K562 (cell line): ENCODE data around the gene ITPRIPL2. TPM values are rescaled to one million over a fixed set of nuclear protein-coding genes. Genes with fewer than 3 reads are reported as not detected.

ENCODE experiments used
- ATAC-seq: fragments of 200-7000 bp; cut with Tn5 transposase; 3 replicates; pipeline ENCODE4 v1.9.1; 2020; ENCODE audit warnings: moderate library complexity
- BruUV-seq: library from RNA; stranded (reverse); fragments of 400-500 nt; replicated peaks from 2 replicates; lab custom pipeline; 2021; lab: Mats Ljungman, UMichigan
- CTCF ChIA-PET: fragments of 300-600 bp; formaldehyde crosslinking; extraction: SDS; loops from one replicate; lab custom pipeline; 2021; ENCODE audit warnings: low intra/inter-chr PET ratio; lab: Yijun Ruan, JAX
- POLR2A ChIA-PET: fragments of 300-600, 350-650 bp; sonication (Branson Sonifier 250); formaldehyde crosslinking; extraction: SDS; loops from one replicate; lab custom pipeline; 2021; ENCODE audit warnings: antibody characterized with exemption, inconsistent platforms; lab: Yijun Ruan, JAX
- DNase-seq, 4 experiments: peaks; one replicate each; pipeline versions ENCODE4 v3.0.0 to v3.0.0-alpha.2; 2011 to 2018; ENCODE audit warnings: low spot score in 3 of 4, mixed read lengths in 3 of 4; ENCODE audit errors: extremely low read depth in 1 of 4
- FAIRE-seq: peaks from 2 replicates; lab custom pipeline; 2011; peaks lifted over from hg19 to GRCh38; lab: Jason Lieb, UNC
- H2AFZ ChIP-seq: 2 replicates; pipeline ENCODE4 v1.6.0; 2011; ENCODE audit warnings: low read depth, low read length, control low read depth, inconsistent platforms
- H3K27ac ChIP-seq: fragments of 200-600 bp; 3 replicates; pipeline ENCODE4 v1.8.0; 2011; ENCODE audit warnings: low read depth, mild to moderate bottlenecking, control low read depth, inconsistent platforms, low read length, moderate library complexity, mixed read lengths; ENCODE audit errors: extremely low read depth
- H3K27me3 ChIP-seq, 2 experiments: fragments of 300-600 bp in 1 of 2; 2 replicates in 1 of 2; 3 replicates in 1 of 2; pipeline versions ENCODE4 v1.6.0 to v1.8.0; 2011; ENCODE audit warnings: inconsistent platforms in 2 of 2, low read length in 2 of 2, mild to moderate bottlenecking in 1 of 2, mixed read lengths in 1 of 2, moderate library complexity in 1 of 2; ENCODE audit not compliant: control insufficient read depth in 2 of 2, insufficient read depth in 2 of 2
- H3K36me3 ChIP-seq: fragments of 300-600 bp; 3 replicates; pipeline ENCODE4 v1.8.0; 2011; ENCODE audit warnings: mild to moderate bottlenecking, low read length, inconsistent platforms; ENCODE audit not compliant: control insufficient read depth, insufficient read depth
- H3K4me1 ChIP-seq, 2 experiments: fragments of 200-600 bp in 1 of 2; replicated peaks in 1 of 2; 2 replicates in 1 of 2; 3 replicates in 1 of 2; pipeline versions ENCODE4 v1.5.1 to v1.8.0; 2011; ENCODE audit warnings: inconsistent platforms in 2 of 2, low read length in 2 of 2, mild to moderate bottlenecking in 1 of 2, mixed read lengths in 1 of 2, moderate library complexity in 1 of 2; ENCODE audit not compliant: control insufficient read depth in 2 of 2, insufficient read depth in 2 of 2
- H3K4me2 ChIP-seq: 2 replicates; pipeline ENCODE4 v1.6.1; 2011; ENCODE audit warnings: low read length, control low read depth, inconsistent platforms, mixed read lengths; ENCODE audit not compliant: insufficient read depth
- H3K4me3 ChIP-seq: fragments of 200-600 bp; sonication (generic), shearing (Covaris generic); 2 replicates; pipeline ENCODE4 v1.5.1; 2016; ENCODE audit warnings: control low read depth, inconsistent platforms
- H3K79me2 ChIP-seq: fragments of 200-600 bp; 3 replicates; pipeline ENCODE4 v1.8.0; 2011; ENCODE audit warnings: low read length, inconsistent platforms; ENCODE audit not compliant: control insufficient read depth, insufficient read depth
- H3K9ac ChIP-seq, 2 experiments: 2 replicates each; pipeline versions ENCODE4 v1.6.0 to v1.6.1; 2011; ENCODE audit warnings: low read depth in 2 of 2, low read length in 2 of 2, control low read depth in 1 of 2, inconsistent platforms in 1 of 2, mild to moderate bottlenecking in 1 of 2, mixed read lengths in 1 of 2; ENCODE audit not compliant: insufficient read depth in 1 of 2
- H3K9me1 ChIP-seq: one replicate; pipeline ENCODE4 v1.6.0; 2011; ENCODE audit warnings: inconsistent platforms, mild to moderate bottlenecking, low read length, moderate library complexity; ENCODE audit not compliant: control insufficient read depth, insufficient read depth
- H3K9me3 ChIP-seq: replicated peaks from 2 replicates; pipeline ENCODE4 v1.5.1; 2011; ENCODE audit warnings: low read depth, low read length, inconsistent platforms; ENCODE audit not compliant: control insufficient read depth, insufficient read depth
- H4K20me1 ChIP-seq: replicated peaks from 2 replicates; pipeline ENCODE4 v1.6.1; 2011; ENCODE audit warnings: low read length, inconsistent platforms, mixed read lengths; ENCODE audit not compliant: control insufficient read depth, insufficient read depth
- ARID1B ChIP-seq: fragments of 450-650 bp; IDR thresholded peaks from 2 replicates; pipeline ENCODE4 v1.6.1; 2016; ENCODE audit warnings: antibody characterized with exemption, mild to moderate bottlenecking, inconsistent platforms
- GABPA ChIP-seq: fragments of 200-800 bp; sonication (Bioruptor generic); conservative IDR thresholded peaks from 2 replicates; pipeline ENCODE4 v1.6.1; 2016; ENCODE audit warnings: low read depth, missing genetic modification characterization, missing compliant biosample characterization
- ILK ChIP-seq: fragments of 450-650 bp; IDR thresholded peaks from 2 replicates; pipeline ENCODE4 v1.6.1; 2016; ENCODE audit warnings: missing genetic modification characterization, low read depth, mild to moderate bottlenecking, missing compliant biosample characterization, moderate library complexity, borderline replicate concordance
- KDM5B ChIP-seq: fragments of 200-600 bp; sonication (generic); IDR thresholded peaks from 2 replicates; pipeline ENCODE4 v1.6.1; 2012; ENCODE audit warnings: low read depth, mild to moderate bottlenecking, moderate library complexity, low read length, control low read depth, inconsistent platforms; ENCODE audit not compliant: insufficient replicate concordance
- MEIS2 ChIP-seq: fragments of 450-650 bp; IDR thresholded peaks from 2 replicates; pipeline ENCODE4 v1.6.1; 2014; ENCODE audit warnings: mild to moderate bottlenecking; ENCODE audit not compliant: partially characterized antibody
- PTRF ChIP-seq: fragments of 450-650 bp; IDR thresholded peaks from 2 replicates; pipeline ENCODE4 v1.6.1; 2016; ENCODE audit warnings: mild to moderate bottlenecking, missing genetic modification characterization, missing compliant biosample characterization
- STAT5A ChIP-seq: IDR thresholded peaks from 2 replicates; pipeline ENCODE4 v1.6.1; 2012; ENCODE audit warnings: low read length, inconsistent platforms, borderline replicate concordance
- ZNF561 ChIP-seq: fragments of 450-650 bp; formaldehyde crosslinking; conservative IDR thresholded peaks from 2 replicates; pipeline ENCODE4 v1.4.0; 2020; ENCODE audit warnings: mild to moderate bottlenecking, moderate library complexity
- ZNF592 ChIP-seq: fragments of 450-650 bp; IDR thresholded peaks from 2 replicates; pipeline ENCODE4 v1.6.1; 2017; ENCODE audit warnings: antibody characterized with exemption, mild to moderate bottlenecking
- ZNF609 ChIP-seq: sonication (generic); formaldehyde crosslinking; IDR thresholded peaks from 2 replicates; pipeline ENCODE4 v1.8.1; 2023; ENCODE audit warnings: missing genetic modification reagents, mild to moderate bottlenecking, borderline replicate concordance
- in situ Hi-C: fragments of 300-500 bp; cut with MboI; formaldehyde crosslinking; loops from 4 replicates; pipeline ENCODE4 v1.15.0; 2018; ENCODE audit warnings: inconsistent platforms, mixed read lengths
- intact Hi-C: fragments of 100-400 bp; cut with micrococcal nuclease; formaldehyde crosslinking; loops from 2 replicates; pipeline ENCODE4 v1.14.2; 2022
- polyA plus RNA-seq, 8 experiments: library from polyadenylated mRNA; depleted of rRNA in 4 of 8; stranded (reverse) in 5 of 8; unstranded in 3 of 8; fragments of >200 nt; fragmentation: Nextera tagmentation in 2 of 8; fragmentation: Illumina TruSeq in 1 of 8; extraction: Ambion mirVana in 2 of 8; extraction: Trizol in 1 of 8; gene quantifications; 2 replicates each; pipeline versions ENCODE4 v1.2.1 to v1.2.3, GENCODE V29; 2011 to 2014; ENCODE audit warnings: inconsistent platforms in 1 of 8, missing spikeins in 1 of 8
- total RNA-seq, 7 experiments: library from RNA; depleted of rRNA in 6 of 7; stranded (reverse); fragments of >200 nt in 6 of 7; fragmentation: Illumina TruSeq in 2 of 7; extraction: Trizol in 2 of 7; gene quantifications; 2 replicates each; pipeline versions ENCODE4 v1.2.1 to v1.2.3, GENCODE V29; 2011 to 2021; ENCODE audit warnings: low replicate concordance in 1 of 7

The ITPRIPL2 gene
- total and polyA plus RNA-seq, 9 of the 15 experiments (the other 6 are each of a cell fraction or from before 2014, with no cell fraction given) = 0.04 to 2.2 (median 0.58) TPM

GRCh38 chr16:19130852-19131824, 17.4 kb downstream of the ITPRIPL2 start (continued):
- no peak for TF ChIP-seq ZNF609 (CRISPR knock-in tag)

GRCh38 chr16:19131825-19132218, 18.1 kb downstream of the ITPRIPL2 start:
- Histone ChIP-seq H4K20me1 (no peaks in the 10 kb centered on the region), H3K9me3 (no peaks in the 10 kb centered on the region), H3K4me2 (no peak overlapping the region), H3K36me3 (no peaks in the 10 kb centered on the region), H3K27ac (no peak overlapping the region), H3K4me3 (no peak overlapping the region), H3K79me2 (no peaks in the 10 kb centered on the region), H3K9me1 (no peaks in the 10 kb centered on the region), H2AFZ (no peak overlapping the region), H3K27me3 (no peaks in the 10 kb centered on the region; a peak in 1 of 5 replicates), H3K4me1 (peaks cover 17 to 30% of the 10 kb centered on the region in 2 experiments), H3K9ac (no peak overlapping the region)
- in situ Hi-C loops = no loop called here
- BruUV-seq = no TSS peak
- ChIA-PET POLR2A (interaction anchor here (0.5 kb wide), 1 partner anchor 9 kb away, joined by 3 read pairs; no protein-coding TSS in a partner anchor), CTCF (no interaction called here)
- no peak for FAIRE-seq
- intact Hi-C loops = no loop called here
- no peak for ATAC-seq
- no peak for DNase-seq
- TF ChIP-seq ILK (tag) = no peak
- TF ChIP-seq PTRF (tag) = no peak
- TF ChIP-seq ZNF592 = no peak
- no peak for TF ChIP-seq KDM5B
- TF ChIP-seq STAT5A = no peak
- no peak for TF ChIP-seq ZNF561 (CRISPR knock-in tag)
- no peak for TF ChIP-seq ARID1B
- TF ChIP-seq MEIS2 = no peak
- no peak for TF ChIP-seq GABPA (tag)
